ENCODE data around the gene DDX41. TPM values are rescaled to one million over a fixed set of nuclear protein-coding genes. Genes with fewer than 3 reads are reported as not detected.

The DDX41 gene
- total and polyA plus RNA-seq, 2 of the 13 experiments (the other 11 are each of a cell fraction or from before 2014, with no cell fraction given) = 62.8 to 105 TPM

GRCh38 chr5:177516601-177517568 is at the start of gene DDX41 (continued):
- peak; percentile 99 for TF ChIP-seq SAP130 (CRISPR knock-in tag; IDR thresholded peaks at IDR 0.05; ENCODE audit: low read depth)
- peak; percentile 67; the same call in 1 of the 2 replicates for TF ChIP-seq NFKB2 (CRISPR knock-in tag; IDR thresholded peaks at IDR 0.05; ENCODE audit: borderline replicate concordance)
- TF ChIP-seq MTF1 (CRISPR knock-in tag; IDR thresholded peaks at IDR 0.05) = no peak
- TF ChIP-seq ZNF142 (CRISPR knock-in tag; IDR thresholded peaks at IDR 0.05) = peak; percentile 75
- TF ChIP-seq HINFP (CRISPR knock-in tag; IDR thresholded peaks at IDR 0.05; ENCODE audit: low read depth) = peak; percentile 71; the same call in 1 of the 2 replicates
- no peak for TF ChIP-seq KDM1A (CRISPR knock-in tag; IDR thresholded peaks at IDR 0.05)
- peak; percentile 90; the same call in 1 of the 2 replicates for TF ChIP-seq KLF11 (CRISPR knock-in tag; IDR thresholded peaks at IDR 0.05)
- peak; percentile 31; the same call in 1 of the 2 replicates for TF ChIP-seq AHR (CRISPR knock-in tag; IDR thresholded peaks at IDR 0.05)
- TF ChIP-seq TBX3 (IDR thresholded peaks at IDR 0.05; ENCODE audit: borderline replicate concordance) = no peak
- no peak; the same call in 1 of the 2 replicates for TF ChIP-seq MED13 (CRISPR knock-in tag; IDR thresholded peaks at IDR 0.05)
- 0 out of 2 replicates have a peak, but pooled peaks have one; percentile 35 for TF ChIP-seq TP53 (CRISPR knock-in tag; conservative IDR thresholded peaks at IDR 0.05)
- peak; percentile 41; the same call in 1 of the 2 replicates for TF ChIP-seq TERF1 (CRISPR knock-in tag; IDR thresholded peaks at IDR 0.05)
- no peak for TF ChIP-seq ZSCAN5A (CRISPR knock-in tag; IDR thresholded peaks at IDR 0.05; ENCODE audit: borderline replicate concordance)
- peak; percentile 61; the same call in 1 of the 2 replicates for TF ChIP-seq NR0B2 (CRISPR knock-in tag; IDR thresholded peaks at IDR 0.05)
- TF ChIP-seq ZNF530 (CRISPR knock-in tag; IDR thresholded peaks at IDR 0.05; ENCODE audit: low read depth) = no peak
- TF ChIP-seq ZKSCAN1 (IDR thresholded peaks at IDR 0.05; ENCODE audit: low read length) = no peak
- peak; percentile 17; the same call in 1 of the 2 replicates for TF ChIP-seq ZBTB7B (CRISPR knock-in tag; IDR thresholded peaks at IDR 0.05)
- TF ChIP-seq ZNF460 (CRISPR knock-in tag; IDR thresholded peaks at IDR 0.05; ENCODE audit: borderline replicate concordance) = no peak

Measured in HepG2 (cell line).